Kidney epithelial cell (primary cell): ENCODE measurements around the gene THSD4. TPM values are rescaled to one million over a fixed set of nuclear protein-coding genes. Genes with fewer than 3 reads are reported as not detected.

Experiments
- DNase-seq: peaks from one replicate; pipeline ENCODE4 v3.0.0-alpha.2; 2010; ENCODE audit warnings: low read depth
- H3K27me3 ChIP-seq: 2 replicates; pipeline ENCODE4 v1.6.0; 2011; ENCODE audit warnings: low read length; ENCODE audit not compliant: control insufficient read depth, insufficient read depth
- H3K36me3 ChIP-seq: 2 replicates; pipeline ENCODE4 v1.5.1; 2011; ENCODE audit warnings: low read length; ENCODE audit not compliant: control insufficient read depth, insufficient read depth
- H3K4me3 ChIP-seq: 2 replicates; pipeline ENCODE4 v1.5.1; 2011; ENCODE audit warnings: low read depth, mild to moderate bottlenecking, control low read depth, low read length
- CTCF ChIP-seq: IDR thresholded peaks from 2 replicates; pipeline ENCODE4 v1.5.1; 2011; ENCODE audit warnings: mild to moderate bottlenecking, moderate library complexity, low read length, control low read depth, inconsistent platforms; ENCODE audit not compliant: insufficient read depth, poor library complexity, severe bottlenecking
- total RNA-seq: library from RNA; depleted of rRNA; stranded (reverse); fragments of >200 nt; gene quantifications from 2 replicates; pipeline ENCODE4 v1.2.3, GENCODE V29; 2015

The THSD4 gene
- total RNA-seq, 1 donor from 2014 or later, result 17.7 TPM

- H3K36me3 ChIP-seq, result peaks cover 2% of the 10 kb centered on the region
- H3K4me3 ChIP-seq, result no peak overlapping the region
- no peak for TF ChIP-seq CTCF
- no peaks in the 10 kb centered on the region for H3K27me3 ChIP-seq
- DNase-seq, result no peak
Observed at GRCh38 chr15:71768184-71768583, 652.9 kb downstream of the THSD4 start.

- Histone ChIP-seq H3K36me3 (peaks cover 1% of the 10 kb centered on the region), H3K27me3 (no peaks in the 10 kb centered on the region), H3K4me3 (no peak overlapping the region)
- no peak for TF ChIP-seq CTCF
- no peak for DNase-seq
Observed at GRCh38 chr15:71773206-71773859, 658.1 kb downstream of the THSD4 start.

GRCh38 chr15:71775856-71776255, 660.6 kb downstream of the THSD4 start:
- Histone ChIP-seq H3K27me3 (no peaks in the 10 kb centered on the region), H3K4me3 (no peak overlapping the region), H3K36me3 (peaks cover 1% of the 10 kb centered on the region)
- no peak for TF ChIP-seq CTCF
- no peak for DNase-seq

GRCh38 chr15:71776304-71776703, 661.0 kb downstream of the THSD4 start:
- no peak for TF ChIP-seq CTCF
- no peak overlapping the region for H3K4me3 ChIP-seq
- peaks cover 1% of the 10 kb centered on the region for H3K36me3 ChIP-seq
- DNase-seq, result no peak
- H3K27me3 ChIP-seq, result no peaks in the 10 kb centered on the region

GRCh38 chr15:71777216-71777943, 662.1 kb downstream of the THSD4 start:
- Histone ChIP-seq H3K27me3 (no peaks in the 10 kb centered on the region), H3K4me3 (no peak overlapping the region), H3K36me3 (no peaks in the 10 kb centered on the region)
- DNase-seq, result no peak
- no peak for TF ChIP-seq CTCF
